Neutrophil (primary cell): Measurements from ENCODE around the gene DVL1.

Experiments used
- H3K27ac ChIP-seq: fragments of 200-600 bp; sonication (generic); 2 replicates; pipeline ENCODE4 v1.5.1; 2016; ENCODE audit warnings: mild to moderate bottlenecking, moderate library complexity
- H3K27me3 ChIP-seq: fragments of 200-600 bp; sonication (generic); 2 replicates; pipeline ENCODE4 v1.6.0; 2016; ENCODE audit warnings: mild to moderate bottlenecking
- H3K36me3 ChIP-seq: fragments of 200-600 bp; sonication (generic); 2 replicates; pipeline ENCODE4 v1.5.1; 2017
- H3K4me1 ChIP-seq, 2 experiments: fragments of 200-600 bp in 1 of 2; sonication (generic) in 1 of 2; 1 replicate in 1 of 2; 2 replicates in 1 of 2; pipeline versions ENCODE4 v1.5.1 to v1.6.1; 2013 to 2016; ENCODE audit warnings: low read depth in 1 of 2, low read length in 1 of 2, mild to moderate bottlenecking in 1 of 2, moderate library complexity in 1 of 2; ENCODE audit not compliant: control insufficient read depth in 1 of 2, insufficient read depth in 1 of 2
- H3K4me3 ChIP-seq, 2 experiments: fragments of 200-600 bp in 1 of 2; sonication (generic) in 1 of 2; 1 replicate in 1 of 2; 2 replicates in 1 of 2; pipeline ENCODE4 v1.5.1; 2013 to 2016; ENCODE audit warnings: low read depth in 1 of 2, low read length in 1 of 2, mild to moderate bottlenecking in 1 of 2, moderate library complexity in 1 of 2
- H3K9me3 ChIP-seq: fragments of 200-600 bp; sonication (generic); 2 replicates; pipeline ENCODE4 v1.5.1; 2016
- CTCF ChIP-seq: fragments of 200-600 bp; sonication (generic); IDR thresholded peaks from 2 replicates; pipeline ENCODE4 v1.5.1; 2016; ENCODE audit warnings: antibody characterized with exemption

DVL1 gene

GRCh38 chr1:1345860-1346500, 3.2 kb downstream of the DVL1 start:
- Histone ChIP-seq H3K27me3 (peaks cover 14% of the 10 kb centered on the region), H3K4me3 (no peak overlapping the region), H3K4me1 (peaks cover 9% of the 10 kb centered on the region in 2 experiments), H3K9me3 (no peaks in the 10 kb centered on the region), H3K27ac (no peak overlapping the region), H3K36me3 (no peaks in the 10 kb centered on the region)
- TF ChIP-seq CTCF, result no peak

GRCh38 chr1:1345384-1345783, 3.8 kb downstream of the DVL1 start:
- Histone ChIP-seq H3K27me3 (peaks cover 14% of the 10 kb centered on the region), H3K36me3 (peaks cover 3% of the 10 kb centered on the region), H3K9me3 (no peaks in the 10 kb centered on the region), H3K27ac (no peak overlapping the region), H3K4me1 (peaks cover 9% of the 10 kb centered on the region in 2 experiments), H3K4me3 (no peak overlapping the region)
- no peak for TF ChIP-seq CTCF

GRCh38 chr1:1344655-1345361, 4.4 kb downstream of the DVL1 start:
- no peak for TF ChIP-seq CTCF
- H3K4me1 ChIP-seq, result peaks cover 9% of the 10 kb centered on the region in 2 experiments
- no peak overlapping the region for H3K4me3 ChIP-seq
- H3K9me3 ChIP-seq, result no peaks in the 10 kb centered on the region
- H3K36me3 ChIP-seq, result peaks cover 9% of the 10 kb centered on the region
- H3K27ac ChIP-seq, result no peak overlapping the region
- peaks cover 14% of the 10 kb centered on the region for H3K27me3 ChIP-seq

- Histone ChIP-seq H3K27ac (no peak overlapping the region), H3K36me3 (peaks cover 16% of the 10 kb centered on the region), H3K4me3 (no peak overlapping the region), H3K9me3 (no peaks in the 10 kb centered on the region), H3K27me3 (peaks cover 14% of the 10 kb centered on the region), H3K4me1 (peaks cover 9% of the 10 kb centered on the region in 2 experiments)
- TF ChIP-seq CTCF, result no peak
Observed at GRCh38 chr1:1343811-1344421, 5.3 kb downstream of the DVL1 start.

GRCh38 chr1:1342584-1343115, 6.6 kb downstream of the DVL1 start:
- no peaks in the 10 kb centered on the region for H3K9me3 ChIP-seq
- H3K27me3 ChIP-seq, result peaks cover 3% of the 10 kb centered on the region
- no peak overlapping the region for H3K4me3 ChIP-seq
- H3K4me1 ChIP-seq, result no peaks in the 10 kb centered on the region
- no peak for TF ChIP-seq CTCF
- H3K36me3 ChIP-seq, result peaks cover 27% of the 10 kb centered on the region
- no peak overlapping the region for H3K27ac ChIP-seq
